A549 (cell line): ENCODE data around the gene SHKBP1. TPM values are rescaled to one million over a fixed set of nuclear protein-coding genes. Genes with fewer than 3 reads are reported as not detected.

Experiments
- ATAC-seq, 2 experiments: fragments of 200-7000 bp in 1 of 2; fragments of >200 bp in 1 of 2; cut with Nextera tagmentation in 1 of 2; cut with Tn5 transposase in 1 of 2; 3 replicates each; pipeline versions ENCODE4 v1.8.0 to v1.9.1; 2018 to 2020; ENCODE audit warnings: mild to moderate bottlenecking in 1 of 2, moderate library complexity in 1 of 2
- CTCF ChIA-PET: fragments of 300-600 bp; sonication (Branson Sonifier 250); formaldehyde crosslinking; extraction: SDS; loops from one replicate; lab custom pipeline; 2021; ENCODE audit warnings: antibody characterized with exemption, inconsistent platforms; lab: Yijun Ruan, JAX
- POLR2A ChIA-PET: fragments of 350-600 bp; formaldehyde crosslinking; extraction: SDS; loops from one replicate; lab custom pipeline; 2021; ENCODE audit warnings: antibody characterized with exemption, inconsistent platforms; lab: Yijun Ruan, JAX
- DNase-seq, 2 experiments: peaks; one replicate each; pipeline versions ENCODE4 v3.0.0 to v3.0.0-alpha.2; 2011 to 2016; ENCODE audit warnings: low read depth in 1 of 2, low spot score in 1 of 2
- FAIRE-seq: peaks from 2 replicates; lab custom pipeline; 2011; peaks lifted over from hg19 to GRCh38; lab: Jason Lieb, UNC
- H3K27ac ChIP-seq, 2 experiments: fragments of >200 bp; sonication (Bioruptor Twin); formaldehyde crosslinking; 3 replicates each; pipeline ENCODE4 v1.5.1; 2016 to 2017
- H3K4me1 ChIP-seq: fragments of >200 bp; sonication (Bioruptor Twin); formaldehyde crosslinking; 3 replicates; pipeline ENCODE4 v1.6.1; 2016
- H3K4me2 ChIP-seq: fragments of >200 bp; sonication (Bioruptor Twin); formaldehyde crosslinking; 3 replicates; pipeline ENCODE4 v1.6.1; 2016
- H3K4me3 ChIP-seq: fragments of >200 bp; sonication (Bioruptor Twin); formaldehyde crosslinking; 3 replicates; pipeline ENCODE4 v1.5.1; 2016
- H3K9me3 ChIP-seq: fragments of >200 bp; sonication (Bioruptor Twin); formaldehyde crosslinking; 3 replicates; pipeline ENCODE4 v1.6.1; 2016
- BCL3 ChIP-seq: fragments of >200 bp; sonication (Bioruptor Twin); formaldehyde crosslinking; IDR thresholded peaks from 3 replicates; pipeline ENCODE4 v1.6.1; 2016
- CBX2 ChIP-seq: fragments of 200-600 bp; sonication (generic); IDR thresholded peaks from 2 replicates; pipeline ENCODE4 v1.6.1; 2016; ENCODE audit warnings: low read depth, mild to moderate bottlenecking, borderline replicate concordance
- CHD2 ChIP-seq: fragments of 150-350 bp; IDR thresholded peaks from 2 replicates; pipeline ENCODE4 v1.6.1; 2014; ENCODE audit warnings: low read length; ENCODE audit not compliant: partially characterized antibody
- E2F6 ChIP-seq: IDR thresholded peaks from 2 replicates; pipeline ENCODE4 v1.6.1; 2012; ENCODE audit warnings: low read depth, borderline replicate concordance
- EHF ChIP-seq: fragments of 250-450 bp; sonication (Bioruptor Pico); IDR thresholded peaks from 2 replicates; pipeline ENCODE4 v1.5.0; 2020; ENCODE audit warnings: mild to moderate bottlenecking
- ESRRA ChIP-seq: fragments of 150-350 bp; IDR thresholded peaks from 2 replicates; pipeline ENCODE4 v1.6.1; 2014; ENCODE audit warnings: mild to moderate bottlenecking, low read length, borderline replicate concordance
- FOSL2 ChIP-seq, 2 experiments: fragments of 450-650 bp in 1 of 2; fragments of >200 bp in 1 of 2; sonication (Bioruptor Twin) in 1 of 2; formaldehyde crosslinking; IDR thresholded peaks; 2 replicates each; pipeline versions ENCODE4 v1.5.0 to v1.6.1; 2016 to 2020; ENCODE audit warnings: mild to moderate bottlenecking in 1 of 2, moderate library complexity in 1 of 2
- GATA3 ChIP-seq: IDR thresholded peaks from 2 replicates; pipeline ENCODE4 v1.6.1; 2012; ENCODE audit warnings: borderline replicate concordance
- HEYL ChIP-seq: fragments of 250-450 bp; sonication (Bioruptor Pico); IDR thresholded peaks from 2 replicates; pipeline ENCODE4 v1.8.0; 2021; ENCODE audit warnings: mild to moderate bottlenecking, moderate library complexity
- HOXA7 ChIP-seq: fragments of 250-450 bp; sonication (Bioruptor Pico); IDR thresholded peaks from 2 replicates; pipeline ENCODE4 v1.5.0; 2020; ENCODE audit warnings: mild to moderate bottlenecking, moderate library complexity
- HOXB13 ChIP-seq: fragments of 250-450 bp; sonication (Bioruptor Pico); IDR thresholded peaks from 2 replicates; pipeline ENCODE4 v1.5.0; 2020; ENCODE audit warnings: low read depth, mild to moderate bottlenecking, moderate library complexity
- JUN ChIP-seq, 2 experiments: fragments of >200 bp; sonication (Bioruptor Twin); formaldehyde crosslinking; IDR thresholded peaks; 2 replicates in 1 of 2; 3 replicates in 1 of 2; pipeline ENCODE4 v1.6.1; 2016 to 2017
- MAX ChIP-seq: IDR thresholded peaks from 2 replicates; pipeline ENCODE4 v1.6.1; 2012
- NFE2L2 ChIP-seq: fragments of 150-350 bp; conservative IDR thresholded peaks from 2 replicates; pipeline ENCODE4 v1.6.1; 2014; ENCODE audit warnings: low read length
- PBX3 ChIP-seq: IDR thresholded peaks from 2 replicates; pipeline ENCODE4 v1.6.1; 2012
- PHF8 ChIP-seq: fragments of 200-600 bp; sonication (generic); IDR thresholded peaks from 2 replicates; pipeline ENCODE4 v1.6.1; 2016; ENCODE audit warnings: low read depth, mild to moderate bottlenecking, antibody characterized with exemption, moderate library complexity, borderline replicate concordance
- POLR2A ChIP-seq: IDR thresholded peaks from 2 replicates; pipeline ENCODE4 v1.6.1; 2012; ENCODE audit warnings: mild to moderate bottlenecking, low read length
- POLR2AphosphoS2 ChIP-seq: conservative IDR thresholded peaks from 2 replicates; pipeline ENCODE4 v1.6.1; 2012; ENCODE audit warnings: low read length, improper control_type of control experiment, inconsistent platforms
- RARB ChIP-seq: fragments of 250-450 bp; sonication (Bioruptor Pico); IDR thresholded peaks from 2 replicates; pipeline ENCODE4 v1.8.0; 2021; ENCODE audit warnings: mild to moderate bottlenecking, moderate library complexity
- RCOR1 ChIP-seq: fragments of 150-350 bp; IDR thresholded peaks from 2 replicates; pipeline ENCODE4 v1.6.1; 2014; ENCODE audit warnings: antibody characterized with exemption, low read length, low read depth
- REST ChIP-seq: fragments of 200-600 bp; sonication (generic); IDR thresholded peaks from 2 replicates; pipeline ENCODE4 v1.6.1; 2016; ENCODE audit warnings: antibody characterized with exemption, mild to moderate bottlenecking, moderate library complexity
- RFX5 ChIP-seq: fragments of 450-650 bp; IDR thresholded peaks from 2 replicates; pipeline ENCODE4 v1.7.1; 2014; ENCODE audit warnings: antibody characterized with exemption, mild to moderate bottlenecking, moderate library complexity
- ZSCAN20 ChIP-seq: fragments of 250-450 bp; sonication (Bioruptor Pico); IDR thresholded peaks from 2 replicates; pipeline ENCODE4 v1.8.0; 2022; ENCODE audit warnings: mild to moderate bottlenecking, moderate library complexity
- WGBS: methylation state at CpG from one replicate; pipeline ENCODE4 v1.1.6; 2017; ENCODE audit errors: missing lambda C conversion rate; 5-methylcytosine and 5-hydroxymethylcytosine counted together
- polyA plus RNA-seq, 4 experiments: library from polyadenylated mRNA; depleted of rRNA in 3 of 4; stranded (reverse); fragments of >200 nt; fragmentation: RNase III in 1 of 4; extraction: RNeasy Plus Mini Kit Qiagen cat#74134 plus additional on column Dnase treatment in 1 of 4; gene quantifications; 2 replicates in 3 of 4; 3 replicates in 1 of 4; pipeline ENCODE4 v1.2.3, GENCODE V29; 2011 to 2017

The SHKBP1 gene
- polyA plus RNA-seq, 2 of the 4 experiments (the other 2 are of a cell fraction): 75.2 to 123 TPM

GRCh38 chr19:40611900-40612698, 35.4 kb downstream of the SHKBP1 start:
- Histone ChIP-seq H3K4me2 (no peak overlapping the region), H3K27ac (no peak overlapping the region), H3K4me1 (peaks cover 25% of the 10 kb centered on the region), H3K4me3 (no peak overlapping the region), H3K9me3 (no peaks in the 10 kb centered on the region)
- no peak for TF ChIP-seq ZSCAN20 (CRISPR knock-in tag)
- TF ChIP-seq RCOR1: no peak
- no peak for TF ChIP-seq EHF
- TF ChIP-seq BCL3: no peak
- TF ChIP-seq RARB (CRISPR knock-in tag): no peak
- no peak for TF ChIP-seq JUN (IDR thresholded peaks at IDR 0.05)
- TF ChIP-seq HOXB13 (CRISPR knock-in tag): no peak
- no peak for TF ChIP-seq HEYL (CRISPR knock-in tag)
- TF ChIP-seq RFX5: no peak
- no peak for TF ChIP-seq MAX
- no peak for TF ChIP-seq POLR2AphosphoS2
- no peak for TF ChIP-seq FOSL2 (IDR thresholded peaks at IDR 0.05)
- TF ChIP-seq FOSL2 (CRISPR knock-in tag; IDR thresholded peaks at IDR 0.05): no peak
- TF ChIP-seq HOXA7 (CRISPR knock-in tag): no peak
- TF ChIP-seq GATA3: no peak
- TF ChIP-seq CBX2: no peak
- no peak for TF ChIP-seq REST
- TF ChIP-seq CHD2: no peak
- POLR2A ChIA-PET: no interaction called here
- ATAC-seq (no peak), DNase-seq (no peak), FAIRE-seq (peak; percentile 90)
- CTCF ChIA-PET: interaction anchor here (0.6 to 35.2 kb wide), 6 partner anchors 8 to 112 kb away, joined by 3 to 2247 read pairs (median 208); no protein-coding TSS in a partner anchor
- WGBS: 89% methylated on average over 10 of the region's 10 CpGs

- FAIRE-seq: no peak
These were observed 36.4 kb downstream of the SHKBP1 start for GRCh38 chr19:40612831-40613689.

More at GRCh38 chr19:40612831-40613689, 36.4 kb downstream of the SHKBP1 start:
- peak overlapping the region; percentile 44 for H3K4me3 ChIP-seq
- peak overlapping the region; percentile 48 for H3K4me2 ChIP-seq
- ATAC-seq (peak; percentile 2 to 39; a peak in 3 of 6 replicates), DNase-seq (peak; percentile 71 to 85)
- WGBS: 66% methylated on average over 50 of the region's 50 CpGs
- peaks cover 16% of the 10 kb centered on the region; the same call in 2 of the 3 replicates for H3K4me1 ChIP-seq
- H3K27ac ChIP-seq: peak overlapping the region; percentile 60 to 74
- CTCF ChIA-PET: interaction anchor here (0.6 to 15.6 kb wide), 6 partner anchors 9 to 297 kb away, joined by 3 to 423 read pairs (median 4); no protein-coding TSS in a partner anchor
- H3K9me3 ChIP-seq: no peaks in the 10 kb centered on the region
- TF ChIP-seq PBX3: 0 out of 2 replicates have a peak, but pooled peaks have one; percentile 18
- TF ChIP-seq POLR2A: peak; percentile 25; the same call in 1 of the 2 replicates
- TF ChIP-seq MAX: no peak
- no peak for TF ChIP-seq ESRRA
- TF ChIP-seq JUN (IDR thresholded peaks at IDR 0.05): peak in 1 of 2 experiments; percentile 34; a peak in 1 of 5 replicates
- no peak for TF ChIP-seq PHF8
- no peak for TF ChIP-seq E2F6
- no peak for TF ChIP-seq NFE2L2
- TF ChIP-seq, all 56 proteins: peak for 3
- POLR2A ChIA-PET: interaction anchor here (0.6 to 1.4 kb wide), 4 partner anchors 15 to 608 kb away, joined by 3 to 12 read pairs (median 4); no protein-coding TSS in a partner anchor
